ENCODE measurements around the gene TPK1. TPM values are rescaled to one million over a fixed set of nuclear protein-coding genes. Genes with fewer than 3 reads are reported as not detected.

The TPK1 gene
- total and polyA plus RNA-seq, 2 of the 4 experiments (the other 2 are of a cell fraction) = 0.38 to 1.8 TPM

- no peak overlapping the region for H3K14ac ChIP-seq (replicated peaks; ENCODE audit: low read depth, low read length)
- H3K27me3 ChIP-seq (ENCODE audit: control insufficient read depth, insufficient read depth, low read length) = no peaks in the 10 kb centered on the region
- H4K5ac ChIP-seq (ENCODE audit: low read depth, low read length) = no peak overlapping the region
- no peaks in the 10 kb centered on the region for H3K36me3 ChIP-seq (ENCODE audit: control insufficient read depth, insufficient read depth, low read length)
- no peaks in the 10 kb centered on the region for H3K9me1 ChIP-seq (ENCODE audit: insufficient read depth, low read length)
- no peak overlapping the region for H4K8ac ChIP-seq (ENCODE audit: low read depth in 2 of 2, low read length in 2 of 2)
- H3K4me1 ChIP-seq (ENCODE audit: control insufficient read depth, insufficient read depth, low read length) = no peaks in the 10 kb centered on the region
- H4K91ac ChIP-seq (ENCODE audit: insufficient read depth, low read depth, low read length) = no peak overlapping the region
- no peak overlapping the region for H3K4me2 ChIP-seq (ENCODE audit: low read depth, low read length)
- H3K4ac ChIP-seq (ENCODE audit: low read depth, low read length) = no peak overlapping the region
- H4K20me1 ChIP-seq (ENCODE audit: insufficient read depth, low read length) = no peaks in the 10 kb centered on the region
- no peak overlapping the region for H2AK5ac ChIP-seq (ENCODE audit: low read depth, low read length)
- H2BK5ac ChIP-seq (ENCODE audit: low read depth, low read length, poor library complexity, severe bottlenecking) = no peak overlapping the region
- ChIA-PET POLR2A (ENCODE audit: unreplicated experiment) (no interaction called here), CTCF (no interaction called here)
- H3K9me3 ChIP-seq (ENCODE audit: control insufficient read depth, insufficient read depth, low read length) = no peaks in the 10 kb centered on the region
- TF ChIP-seq RCOR1 (IDR thresholded peaks at IDR 0.05; ENCODE audit: insufficient replicate concordance, low read length) = no peak
- TF ChIP-seq SMC3 (IDR thresholded peaks at IDR 0.05; ENCODE audit: low read depth, low read length) = no peak
- TF ChIP-seq USF2 (IDR thresholded peaks at IDR 0.05; ENCODE audit: low read depth, low read length) = no peak
- TF ChIP-seq MAZ (IDR thresholded peaks at IDR 0.05; ENCODE audit: borderline replicate concordance, low read depth, low read length) = no peak
- no peak for TF ChIP-seq CEBPB (IDR thresholded peaks at IDR 0.05; ENCODE audit: low read depth, low read length)
- no peak for TF ChIP-seq CHD1 (IDR thresholded peaks at IDR 0.05; ENCODE audit: low read depth, low read length)
- no peak for TF ChIP-seq RAD21 (IDR thresholded peaks at IDR 0.05; ENCODE audit: low read length)
- TF ChIP-seq MAFK (IDR thresholded peaks at IDR 0.05; ENCODE audit: low read depth, low read length) = no peak
- no peak for TF ChIP-seq MXI1 (IDR thresholded peaks at IDR 0.05; ENCODE audit: borderline replicate concordance, low read depth, low read length)
- no peak for TF ChIP-seq FOS (IDR thresholded peaks at IDR 0.05; ENCODE audit: low read depth, low read length)
- TF ChIP-seq CTCF (conservative IDR thresholded peaks at IDR 0.05; ENCODE audit: low read depth, low read length) = no peak
- TF ChIP-seq RFX5 (IDR thresholded peaks at IDR 0.05; ENCODE audit: low read depth, low read length) = no peak
- TF ChIP-seq NFE2L2 (IDR thresholded peaks at IDR 0.05; ENCODE audit: low read depth, low read length) = no peak
- TF ChIP-seq BHLHE40 (IDR thresholded peaks at IDR 0.05; ENCODE audit: low read depth, low read length) = no peak
- TF ChIP-seq ELK1 (IDR thresholded peaks at IDR 0.05; ENCODE audit: borderline replicate concordance, low read depth, low read length) = no peak
- no peak overlapping the region for H2AFZ ChIP-seq (replicated peaks; ENCODE audit: low read length, poor library complexity)
- H3K4me3 ChIP-seq (ENCODE audit: insufficient read depth, low read depth, low read length) = no peak overlapping the region
- intact Hi-C loops (cut with micrococcal nuclease) = no loop called here
- ATAC-seq (ENCODE audit: low read depth) = no peak
- no peak overlapping the region for H3K27ac ChIP-seq (ENCODE audit: insufficient read depth, low read length)
- BruUV-seq (replicated peaks) = no TSS peak
- no peak overlapping the region for H3K9ac ChIP-seq (ENCODE audit: low read depth, low read length)
- dilution Hi-C loops (cut with HindIII; ENCODE audit: low sequenced_read_pairs, unreplicated experiment) = no loop called here
- H3K18ac ChIP-seq (ENCODE audit: low read depth, low read length) = no peak overlapping the region
- no peak overlapping the region for H2BK120ac ChIP-seq (ENCODE audit: low read depth, low read length)
- no peak overlapping the region for H3K23ac ChIP-seq (ENCODE audit: low read depth, low read length)
- no peak for DNase-seq
- H2AK9ac ChIP-seq (replicated peaks; ENCODE audit: low read depth, low read length, poor library complexity) = no peak overlapping the region
- H2BK20ac ChIP-seq (ENCODE audit: low read depth, low read length) = no peak overlapping the region
- no peaks in the 10 kb centered on the region for H3K79me1 ChIP-seq (ENCODE audit: low read depth in 1 of 2, low read length in 2 of 2)
- no peak overlapping the region for H2BK15ac ChIP-seq (ENCODE audit: low read depth, low read length)
- H3K56ac ChIP-seq (ENCODE audit: extremely low read depth, insufficient read depth, low read length) = no peak overlapping the region
- in situ Hi-C loops (cut with MboI; ENCODE audit: low sequenced_read_pairs) = no loop called here
- no CpG with 5 or more reads among the region's 1 CpG for WGBS, 2 experiments (ENCODE audit: extremely low coverage in 2 of 2, insufficient read length in 1 of 2)
Observed at GRCh38 chr7:144785521-144785920, 50.3 kb downstream of the TPK1 start.
